K562 (cell line): ENCODE results near the gene CEP162. TPM values are rescaled to one million over a fixed set of nuclear protein-coding genes. Genes with fewer than 3 reads are reported as not detected.
"Not testable (repeated sequence)": the region's sequence is repeated elsewhere in the genome, so short reads cannot be mapped to it uniquely, and the experiment has no call there.

Experiments
- ATAC-seq: fragments of 200-7000 bp; cut with Tn5 transposase; 3 replicates; pipeline ENCODE4 v1.9.1; 2020; ENCODE audit warnings: moderate library complexity
- BruUV-seq: library from RNA; stranded (reverse); fragments of 400-500 nt; replicated peaks from 2 replicates; lab custom pipeline; 2021; lab: Mats Ljungman, UMichigan
- CTCF ChIA-PET: fragments of 300-600 bp; formaldehyde crosslinking; extraction: SDS; loops from one replicate; lab custom pipeline; 2021; ENCODE audit warnings: low intra/inter-chr PET ratio; lab: Yijun Ruan, JAX
- POLR2A ChIA-PET: fragments of 300-600, 350-650 bp; sonication (Branson Sonifier 250); formaldehyde crosslinking; extraction: SDS; loops from one replicate; lab custom pipeline; 2021; ENCODE audit warnings: antibody characterized with exemption, inconsistent platforms; lab: Yijun Ruan, JAX
- DNase-seq, 4 experiments: peaks; one replicate each; pipeline versions ENCODE4 v3.0.0 to v3.0.0-alpha.2; 2011 to 2018; ENCODE audit warnings: low spot score in 3 of 4, mixed read lengths in 3 of 4; ENCODE audit errors: extremely low read depth in 1 of 4
- FAIRE-seq: peaks from 2 replicates; lab custom pipeline; 2011; peaks lifted over from hg19 to GRCh38; lab: Jason Lieb, UNC
- H2AFZ ChIP-seq: 2 replicates; pipeline ENCODE4 v1.6.0; 2011; ENCODE audit warnings: low read depth, low read length, control low read depth, inconsistent platforms
- H3K27ac ChIP-seq: fragments of 200-600 bp; 3 replicates; pipeline ENCODE4 v1.8.0; 2011; ENCODE audit warnings: low read depth, mild to moderate bottlenecking, control low read depth, inconsistent platforms, low read length, moderate library complexity, mixed read lengths; ENCODE audit errors: extremely low read depth
- H3K27me3 ChIP-seq, 2 experiments: fragments of 300-600 bp in 1 of 2; 2 replicates in 1 of 2; 3 replicates in 1 of 2; pipeline versions ENCODE4 v1.6.0 to v1.8.0; 2011; ENCODE audit warnings: inconsistent platforms in 2 of 2, low read length in 2 of 2, mild to moderate bottlenecking in 1 of 2, mixed read lengths in 1 of 2, moderate library complexity in 1 of 2; ENCODE audit not compliant: control insufficient read depth in 2 of 2, insufficient read depth in 2 of 2
- H3K36me3 ChIP-seq: fragments of 300-600 bp; 3 replicates; pipeline ENCODE4 v1.8.0; 2011; ENCODE audit warnings: mild to moderate bottlenecking, low read length, inconsistent platforms; ENCODE audit not compliant: control insufficient read depth, insufficient read depth
- H3K4me1 ChIP-seq, 2 experiments: fragments of 200-600 bp in 1 of 2; replicated peaks in 1 of 2; 2 replicates in 1 of 2; 3 replicates in 1 of 2; pipeline versions ENCODE4 v1.5.1 to v1.8.0; 2011; ENCODE audit warnings: inconsistent platforms in 2 of 2, low read length in 2 of 2, mild to moderate bottlenecking in 1 of 2, mixed read lengths in 1 of 2, moderate library complexity in 1 of 2; ENCODE audit not compliant: control insufficient read depth in 2 of 2, insufficient read depth in 2 of 2
- H3K4me2 ChIP-seq: 2 replicates; pipeline ENCODE4 v1.6.1; 2011; ENCODE audit warnings: low read length, control low read depth, inconsistent platforms, mixed read lengths; ENCODE audit not compliant: insufficient read depth
- H3K4me3 ChIP-seq: fragments of 200-600 bp; sonication (generic), shearing (Covaris generic); 2 replicates; pipeline ENCODE4 v1.5.1; 2016; ENCODE audit warnings: control low read depth, inconsistent platforms
- H3K79me2 ChIP-seq: fragments of 200-600 bp; 3 replicates; pipeline ENCODE4 v1.8.0; 2011; ENCODE audit warnings: low read length, inconsistent platforms; ENCODE audit not compliant: control insufficient read depth, insufficient read depth
- H3K9ac ChIP-seq, 2 experiments: 2 replicates each; pipeline versions ENCODE4 v1.6.0 to v1.6.1; 2011; ENCODE audit warnings: low read depth in 2 of 2, low read length in 2 of 2, control low read depth in 1 of 2, inconsistent platforms in 1 of 2, mild to moderate bottlenecking in 1 of 2, mixed read lengths in 1 of 2; ENCODE audit not compliant: insufficient read depth in 1 of 2
- H3K9me1 ChIP-seq: one replicate; pipeline ENCODE4 v1.6.0; 2011; ENCODE audit warnings: inconsistent platforms, mild to moderate bottlenecking, low read length, moderate library complexity; ENCODE audit not compliant: control insufficient read depth, insufficient read depth
- H3K9me3 ChIP-seq: replicated peaks from 2 replicates; pipeline ENCODE4 v1.5.1; 2011; ENCODE audit warnings: low read depth, low read length, inconsistent platforms; ENCODE audit not compliant: control insufficient read depth, insufficient read depth
- H4K20me1 ChIP-seq: replicated peaks from 2 replicates; pipeline ENCODE4 v1.6.1; 2011; ENCODE audit warnings: low read length, inconsistent platforms, mixed read lengths; ENCODE audit not compliant: control insufficient read depth, insufficient read depth
- CBFA2T3 ChIP-seq: fragments of 450-650 bp; IDR thresholded peaks from 2 replicates; pipeline ENCODE4 v1.6.1; 2017
- NCOR1 ChIP-seq: fragments of 450-650 bp; IDR thresholded peaks from 2 replicates; pipeline ENCODE4 v1.6.1; 2016; ENCODE audit warnings: mild to moderate bottlenecking, moderate library complexity
- SOX6 ChIP-seq: fragments of 450-650 bp; IDR thresholded peaks from 2 replicates; pipeline ENCODE4 v1.6.1; 2014; ENCODE audit warnings: mild to moderate bottlenecking
- SPI1 ChIP-seq: IDR thresholded peaks from 2 replicates; pipeline ENCODE4 v1.6.1; 2011; ENCODE audit warnings: low read depth, low read length, control low read depth, borderline replicate concordance
- WGBS: fragments of 100-300 bp; shearing (Covaris generic); methylation state at CpG from one replicate; pipeline ENCODE4 v1.1.6; 2016; ENCODE audit warnings: low coverage, mixed read lengths; ENCODE audit not compliant: insufficient coverage; ENCODE audit errors: missing lambda C conversion rate; 5-methylcytosine and 5-hydroxymethylcytosine counted together
- in situ Hi-C: fragments of 300-500 bp; cut with MboI; formaldehyde crosslinking; loops from 4 replicates; pipeline ENCODE4 v1.15.0; 2018; ENCODE audit warnings: inconsistent platforms, mixed read lengths
- intact Hi-C: fragments of 100-400 bp; cut with micrococcal nuclease; formaldehyde crosslinking; loops from 2 replicates; pipeline ENCODE4 v1.14.2; 2022
- polyA plus RNA-seq, 8 experiments: library from polyadenylated mRNA; depleted of rRNA in 4 of 8; stranded (reverse) in 5 of 8; unstranded in 3 of 8; fragments of >200 nt; fragmentation: Nextera tagmentation in 2 of 8; fragmentation: Illumina TruSeq in 1 of 8; extraction: Ambion mirVana in 2 of 8; extraction: Trizol in 1 of 8; gene quantifications; 2 replicates each; pipeline versions ENCODE4 v1.2.1 to v1.2.3, GENCODE V29; 2011 to 2014; ENCODE audit warnings: inconsistent platforms in 1 of 8, missing spikeins in 1 of 8
- total RNA-seq, 7 experiments: library from RNA; depleted of rRNA in 6 of 7; stranded (reverse); fragments of >200 nt in 6 of 7; fragmentation: Illumina TruSeq in 2 of 7; extraction: Trizol in 2 of 7; gene quantifications; 2 replicates each; pipeline versions ENCODE4 v1.2.1 to v1.2.3, GENCODE V29; 2011 to 2021; ENCODE audit warnings: low replicate concordance in 1 of 7

The CEP162 gene
- total and polyA plus RNA-seq, 9 of the 15 experiments (the other 6 are each of a cell fraction or from before 2014, with no cell fraction given): 3.9 to 8.6 (median 6.7) TPM

- H3K79me2 ChIP-seq, BruUV-seq, CTCF ChIA-PET, H3K4me1 ChIP-seq, FAIRE-seq, H3K4me3 ChIP-seq, H3K9me3 ChIP-seq, H3K36me3 ChIP-seq, H4K20me1 ChIP-seq, intact Hi-C loops, H3K4me2 ChIP-seq, H3K27me3 ChIP-seq, in situ Hi-C loops, H3K9me1 ChIP-seq, DNase-seq, H3K27ac ChIP-seq: not testable (repeated sequence)
- peak; percentile 55 for TF ChIP-seq CBFA2T3
- peak; percentile 15; the same call in 1 of the 2 replicates for TF ChIP-seq NCOR1
- ATAC-seq: peak; percentile 48; the same call in 2 of the 3 replicates
- peak overlapping the region; percentile 70 for H2AFZ ChIP-seq
- WGBS: 49% methylated on average over 8 of the region's 8 CpGs
- POLR2A ChIA-PET: interaction anchor here (1.0 kb wide), 1 partner anchor 140 kb away, joined by 3 read pairs; no protein-coding TSS in a partner anchor
- H3K9ac ChIP-seq: peak overlapping the region in 1 of 2 experiments; percentile 71; a peak in 2 of 4 replicates
These were observed 112.4 kb downstream of the CEP162 start for GRCh38 chr6:84114933-84115594.

- BruUV-seq, in situ Hi-C loops: not testable (repeated sequence)
These were observed 116.1 kb downstream of the CEP162 start for GRCh38 chr6:84111351-84111750.

More at GRCh38 chr6:84111351-84111750, 116.1 kb downstream of the CEP162 start:
- H3K4me1 ChIP-seq, H3K4me2 ChIP-seq, H3K27me3 ChIP-seq, H3K9me3 ChIP-seq, intact Hi-C loops, FAIRE-seq, H3K4me3 ChIP-seq, POLR2A ChIA-PET, H3K27ac ChIP-seq, H3K79me2 ChIP-seq, H4K20me1 ChIP-seq, H2AFZ ChIP-seq, H3K9me1 ChIP-seq, H3K36me3 ChIP-seq, CTCF ChIA-PET, H3K9ac ChIP-seq, DNase-seq, ATAC-seq: not testable (repeated sequence)
- TF ChIP-seq SOX6 (peak; percentile 84; the same call in 1 of the 2 replicates), SPI1 (peak; percentile 66; the same call in 1 of the 2 replicates)
- WGBS: 0% methylated on average over 1 of the region's 1 CpG
